ENCODE data around the gene IGLL1. TPM values are rescaled to one million over a fixed set of nuclear protein-coding genes. Genes with fewer than 3 reads are reported as not detected.
A peak's percentile ranks its signal among the peaks of the same experiment; 100 is the strongest.
"Not testable (repeated sequence)": the region's sequence is repeated elsewhere in the genome, so short reads cannot be mapped to it uniquely, and the experiment has no call there.

Gene IGLL1
- total and polyA plus RNA-seq, 3 experiments from 2014 or later, result not detected

DNA sequence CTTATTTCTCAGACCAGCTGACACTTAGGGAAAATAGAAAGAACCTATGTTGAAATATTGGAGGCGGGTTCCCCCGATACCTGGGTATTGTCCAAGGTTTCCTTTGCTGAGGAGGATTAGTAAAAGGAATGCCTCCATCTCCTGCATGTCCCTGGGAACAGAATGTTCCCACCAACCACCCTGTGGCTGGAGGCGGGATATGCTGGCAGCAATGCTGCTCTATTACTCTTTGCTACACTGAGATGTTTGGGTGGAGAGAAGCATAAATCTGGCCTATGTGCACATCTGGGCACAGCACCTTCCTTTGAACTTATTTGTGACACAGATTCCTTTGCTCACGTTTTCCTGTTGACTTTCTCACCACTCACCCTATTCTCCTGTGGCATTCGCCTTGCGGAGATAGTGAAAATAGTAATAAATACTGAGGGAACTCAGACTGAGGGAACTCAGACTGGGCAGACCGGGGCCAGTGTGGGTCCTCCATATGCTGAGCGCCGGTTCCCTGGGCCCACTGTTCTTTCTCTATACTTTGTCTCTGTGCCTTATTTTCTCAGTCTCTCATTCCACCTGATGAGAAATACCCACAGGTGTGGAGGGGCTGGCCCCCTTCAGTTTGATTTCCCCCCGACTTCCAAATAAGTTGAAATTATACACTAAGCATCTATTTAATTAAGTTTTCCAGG lies 32.1 kb downstream of the IGLL1 start:
- H3K36me3 ChIP-seq (ENCODE audit: insufficient read depth, low read length), result no peaks in the 10 kb centered on the region
- no peak overlapping the region for H3K27ac ChIP-seq (ENCODE audit: low read depth, low read length)
- Mint-ChIP-seq H3K36me3 (peaks cover 0 to 11% (median 0%) of the 10 kb centered on the region in 3 donors), H3K9me3 (peaks cover 9 to 16% (median 11%) of the 10 kb centered on the region in 5 donors), H3K27me3 (peaks cover 0 to 4% of the 10 kb centered on the region in 2 donors), H3K4me3 (no peak overlapping the region), H3K4me1 (no peaks in the 10 kb centered on the region), H3K27ac (no peak overlapping the region)
- CTCF ChIA-PET, result no interaction called here
- H3K4me3 ChIP-seq (ENCODE audit: low read length), result no peak overlapping the region
- POLR2A ChIA-PET, result no interaction called here
- no peaks in the 10 kb centered on the region for H3K9me3 ChIP-seq (ENCODE audit: low read length)
- peaks cover 9% of the 10 kb centered on the region for H3K27me3 ChIP-seq (ENCODE audit: insufficient read depth, low read length, poor library complexity, severe bottlenecking)
- DNase-seq, result no peak
- H3K4me1 ChIP-seq (ENCODE audit: insufficient read depth, low read length), result no peaks in the 10 kb centered on the region

- H3K27ac Mint-ChIP-seq; H3K27ac ChIP-seq (ENCODE audit: low read depth, low read length); H3K4me1 Mint-ChIP-seq; H3K27me3 Mint-ChIP-seq; H3K4me3 ChIP-seq (ENCODE audit: low read length); H3K4me3 Mint-ChIP-seq; CTCF ChIA-PET; H3K27me3 ChIP-seq (ENCODE audit: insufficient read depth, low read length, poor library complexity, severe bottlenecking); POLR2A ChIA-PET; H3K9me3 ChIP-seq (ENCODE audit: low read length); H3K36me3 ChIP-seq (ENCODE audit: insufficient read depth, low read length); DNase-seq; H3K4me1 ChIP-seq (ENCODE audit: insufficient read depth, low read length): not testable (repeated sequence)
- Mint-ChIP-seq H3K9me3 (peaks cover 9 to 16% (median 11%) of the 10 kb centered on the region in 5 donors), H3K36me3 (peaks cover 0 to 11% (median 0%) of the 10 kb centered on the region in 3 donors)
Measured at GRCh38 chr22:23547382-23547781, 32.7 kb downstream of the IGLL1 start.

GRCh38 chr22:23544852-23545251 lies 35.2 kb downstream of the IGLL1 start:
- H3K27ac ChIP-seq (ENCODE audit: low read depth, low read length), result no peak overlapping the region
- no peak for DNase-seq
- POLR2A ChIA-PET, result no interaction called here
- no peaks in the 10 kb centered on the region for H3K9me3 ChIP-seq (ENCODE audit: low read length)
- no peak overlapping the region for H3K4me3 ChIP-seq (ENCODE audit: low read length)
- peaks cover 0 to 4% of the 10 kb centered on the region in 2 donors for H3K27me3 Mint-ChIP-seq
- H3K4me3 Mint-ChIP-seq, result no peak overlapping the region
- H3K9me3 Mint-ChIP-seq, result peaks cover 9 to 16% (median 11%) of the 10 kb centered on the region in 5 donors
- peak overlapping the region in 1 of 8 donors; percentile 63 for H3K27ac Mint-ChIP-seq
- H3K27me3 ChIP-seq (ENCODE audit: insufficient read depth, low read length, poor library complexity, severe bottlenecking), result no peaks in the 10 kb centered on the region
- no peaks in the 10 kb centered on the region for H3K4me1 ChIP-seq (ENCODE audit: insufficient read depth, low read length)
- no peaks in the 10 kb centered on the region for H3K36me3 ChIP-seq (ENCODE audit: insufficient read depth, low read length)
- CTCF ChIA-PET, result no interaction called here
- H3K36me3 Mint-ChIP-seq, result peaks cover 0 to 11% (median 0%) of the 10 kb centered on the region in 3 donors
- no peaks in the 10 kb centered on the region for H3K4me1 Mint-ChIP-seq

DNA sequence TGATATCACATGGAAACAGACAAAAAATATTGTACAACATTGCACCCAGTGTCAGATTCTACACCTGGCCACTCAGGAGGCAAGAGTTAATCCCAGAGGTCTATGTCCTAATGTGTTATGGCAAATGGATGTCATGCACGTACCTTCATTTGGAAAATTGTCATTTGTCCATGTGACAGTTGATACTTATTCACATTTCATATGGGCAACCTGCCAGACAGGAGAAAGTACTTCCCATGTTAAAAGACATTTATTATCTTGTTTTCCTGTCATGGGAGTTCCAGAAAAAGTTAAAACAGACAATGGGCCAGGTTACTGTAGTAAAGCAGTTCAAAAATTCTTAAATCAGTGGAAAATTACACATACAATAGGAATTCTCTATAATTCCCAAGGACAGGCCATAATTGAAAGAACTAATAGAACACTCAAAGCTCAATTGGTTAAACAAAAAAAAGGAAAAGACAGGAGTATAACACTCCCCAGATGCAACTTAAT lies 36.5 kb downstream of the IGLL1 start:
- H3K27ac ChIP-seq (ENCODE audit: low read depth, low read length); H3K4me3 ChIP-seq (ENCODE audit: low read length); H3K36me3 ChIP-seq (ENCODE audit: insufficient read depth, low read length); H3K4me3 Mint-ChIP-seq; H3K27ac Mint-ChIP-seq; POLR2A ChIA-PET; CTCF ChIA-PET; DNase-seq; H3K27me3 Mint-ChIP-seq; H3K4me1 ChIP-seq (ENCODE audit: insufficient read depth, low read length); H3K27me3 ChIP-seq (ENCODE audit: insufficient read depth, low read length, poor library complexity, severe bottlenecking); H3K9me3 ChIP-seq (ENCODE audit: low read length): not testable (repeated sequence)
- peaks cover 9 to 13% (median 10%) of the 10 kb centered on the region in 3 donors for H3K4me1 Mint-ChIP-seq
- H3K9me3 Mint-ChIP-seq, result peaks cover 9 to 14% (median 11%) of the 10 kb centered on the region in 5 donors
- H3K36me3 Mint-ChIP-seq, result peaks cover 0 to 11% (median 0%) of the 10 kb centered on the region in 3 donors

DNA sequence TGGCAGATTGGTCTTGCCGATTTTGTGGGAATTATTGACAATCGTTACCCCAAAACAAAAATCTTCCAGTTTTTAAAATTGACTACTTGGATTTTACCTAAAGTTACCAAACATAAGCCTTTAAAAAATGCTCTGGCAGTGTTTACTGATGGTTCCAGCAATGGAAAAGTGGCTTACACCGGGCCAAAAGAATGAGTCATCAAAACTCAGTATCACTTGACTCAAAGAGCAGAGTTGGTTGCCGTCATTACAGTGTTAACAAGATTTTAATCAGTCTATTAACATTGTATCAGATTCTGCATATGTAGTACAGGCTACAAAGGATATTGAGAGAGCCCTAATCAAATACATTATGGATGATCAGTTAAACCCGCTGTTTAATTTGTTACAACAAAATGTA lies 37.2 kb downstream of the IGLL1 start:
- Histone ChIP-seq H3K9me3 (ENCODE audit: low read length) (no peaks in the 10 kb centered on the region), H3K4me1 (ENCODE audit: insufficient read depth, low read length) (no peaks in the 10 kb centered on the region), H3K36me3 (ENCODE audit: insufficient read depth, low read length) (no peaks in the 10 kb centered on the region), H3K27me3 (ENCODE audit: insufficient read depth, low read length, poor library complexity, severe bottlenecking) (no peaks in the 10 kb centered on the region), H3K27ac (ENCODE audit: low read depth, low read length) (no peak overlapping the region), H3K4me3 (ENCODE audit: low read length) (no peak overlapping the region)
- no peak for DNase-seq
- Mint-ChIP-seq H3K27ac (no peak overlapping the region), H3K9me3 (peaks cover 5 to 10% (median 7%) of the 10 kb centered on the region in 5 donors), H3K4me1 (peaks cover 9 to 14% (median 10%) of the 10 kb centered on the region in 3 donors), H3K36me3 (peaks cover 0 to 5% (median 0%) of the 10 kb centered on the region in 3 donors), H3K4me3 (no peak overlapping the region), H3K27me3 (peaks cover 0 to 3% of the 10 kb centered on the region in 2 donors)
- CTCF ChIA-PET, result no interaction called here
- POLR2A ChIA-PET, result no interaction called here

DNA sequence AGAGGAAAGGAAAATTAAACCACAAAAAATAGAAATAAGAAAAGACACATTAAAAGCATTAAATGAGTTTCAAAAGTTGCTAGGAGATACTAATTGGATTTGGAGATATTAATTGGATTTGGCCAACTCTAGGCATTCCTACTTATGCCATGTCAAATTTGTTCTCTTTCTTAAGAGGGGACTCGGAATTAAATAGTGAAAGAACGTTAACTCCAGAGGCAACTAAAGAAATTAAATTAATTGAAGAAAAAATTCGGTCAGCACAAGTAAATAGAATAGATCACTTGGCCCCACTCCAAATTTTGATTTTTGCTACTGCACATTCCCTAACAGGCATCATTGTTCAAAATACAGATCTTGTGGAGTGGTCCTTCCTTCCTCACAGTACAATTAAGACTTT lies 37.7 kb downstream of the IGLL1 start:
- H3K36me3 ChIP-seq (ENCODE audit: insufficient read depth, low read length); H3K9me3 Mint-ChIP-seq; H3K27me3 Mint-ChIP-seq; H3K4me1 ChIP-seq (ENCODE audit: insufficient read depth, low read length); H3K27me3 ChIP-seq (ENCODE audit: insufficient read depth, low read length, poor library complexity, severe bottlenecking); H3K4me3 Mint-ChIP-seq; CTCF ChIA-PET; H3K27ac ChIP-seq (ENCODE audit: low read depth, low read length); POLR2A ChIA-PET; H3K27ac Mint-ChIP-seq; H3K36me3 Mint-ChIP-seq; H3K4me3 ChIP-seq (ENCODE audit: low read length); DNase-seq; H3K9me3 ChIP-seq (ENCODE audit: low read length): not testable (repeated sequence)
- H3K4me1 Mint-ChIP-seq, result peaks cover 9 to 14% (median 10%) of the 10 kb centered on the region in 3 donors

GRCh38 chr22:23541849-23542281 lies 38.2 kb downstream of the IGLL1 start:
- H3K4me3 Mint-ChIP-seq; H3K4me3 ChIP-seq (ENCODE audit: low read length); H3K36me3 Mint-ChIP-seq; H3K9me3 ChIP-seq (ENCODE audit: low read length); H3K27me3 ChIP-seq (ENCODE audit: insufficient read depth, low read length, poor library complexity, severe bottlenecking); H3K27ac Mint-ChIP-seq; H3K4me1 ChIP-seq (ENCODE audit: insufficient read depth, low read length); POLR2A ChIA-PET; H3K9me3 Mint-ChIP-seq; H3K27ac ChIP-seq (ENCODE audit: low read depth, low read length); DNase-seq; CTCF ChIA-PET; H3K27me3 Mint-ChIP-seq; H3K36me3 ChIP-seq (ENCODE audit: insufficient read depth, low read length): not testable (repeated sequence)
- peaks cover 9 to 14% (median 10%) of the 10 kb centered on the region in 3 donors for H3K4me1 Mint-ChIP-seq

GRCh38 chr22:23540837-23541236 lies 39.3 kb downstream of the IGLL1 start:
- DNase-seq, result not testable (repeated sequence)
- H3K4me1 Mint-ChIP-seq, result peaks cover 9 to 14% (median 10%) of the 10 kb centered on the region in 3 donors

More at GRCh38 chr22:23540837-23541236, 39.3 kb downstream of the IGLL1 start:
- H3K4me3 ChIP-seq (ENCODE audit: low read length); H3K4me3 Mint-ChIP-seq; H3K36me3 ChIP-seq (ENCODE audit: insufficient read depth, low read length); POLR2A ChIA-PET; H3K4me1 ChIP-seq (ENCODE audit: insufficient read depth, low read length); H3K27me3 Mint-ChIP-seq; H3K27ac ChIP-seq (ENCODE audit: low read depth, low read length); H3K9me3 Mint-ChIP-seq; H3K27ac Mint-ChIP-seq; H3K36me3 Mint-ChIP-seq; H3K9me3 ChIP-seq (ENCODE audit: low read length); H3K27me3 ChIP-seq (ENCODE audit: insufficient read depth, low read length, poor library complexity, severe bottlenecking): not testable (repeated sequence)
- CTCF ChIA-PET, result interaction anchor here (2.7 kb wide), 1 partner anchor 309 kb away, joined by 14 read pairs; no protein-coding TSS in a partner anchor

All from CD8-positive, alpha-beta memory T cell (primary cell).